Activated naive CD4-positive, alpha-beta T cell treated with anti-CD3 and anti-CD28 coated beads, Interleukin-2, amount 10 ng/mL, durations not matched to agents 7 days and 5 days (primary cell): ENCODE measurements around the gene BCL2L13.

ENCODE experiments used
- CTCF ChIA-PET: fragments of 350-600 bp; sonication (Branson Sonifier 250); formaldehyde crosslinking; loops from one replicate; lab custom pipeline; 2021; ENCODE audit warnings: antibody characterized with exemption; lab: Charles Lee
- DNase-seq: peaks from one replicate; pipeline ENCODE4 v3.0.0-alpha.2; 2020
- H3K27ac Mint-ChIP-seq: one replicate; pipeline ENCODE4 v1.8.0; 2021; ENCODE audit warnings: mild to moderate bottlenecking, moderate library complexity, mixed read lengths
- H3K27me3 Mint-ChIP-seq: one replicate; pipeline ENCODE4 v1.8.0; 2021; ENCODE audit warnings: mild to moderate bottlenecking, mixed read lengths
- H3K36me3 Mint-ChIP-seq: one replicate; pipeline ENCODE4 v1.8.0; 2021; ENCODE audit warnings: mixed read lengths
- H3K4me1 Mint-ChIP-seq: one replicate; pipeline ENCODE4 v1.8.0; 2021; ENCODE audit warnings: mixed read lengths
- H3K4me3 Mint-ChIP-seq: one replicate; pipeline ENCODE4 v1.8.0; 2021; ENCODE audit warnings: mild to moderate bottlenecking, moderate library complexity, mixed read lengths
- H3K9me3 Mint-ChIP-seq: one replicate; pipeline ENCODE4 v1.8.0; 2021; ENCODE audit warnings: mixed read lengths

The BCL2L13 gene

DNA sequence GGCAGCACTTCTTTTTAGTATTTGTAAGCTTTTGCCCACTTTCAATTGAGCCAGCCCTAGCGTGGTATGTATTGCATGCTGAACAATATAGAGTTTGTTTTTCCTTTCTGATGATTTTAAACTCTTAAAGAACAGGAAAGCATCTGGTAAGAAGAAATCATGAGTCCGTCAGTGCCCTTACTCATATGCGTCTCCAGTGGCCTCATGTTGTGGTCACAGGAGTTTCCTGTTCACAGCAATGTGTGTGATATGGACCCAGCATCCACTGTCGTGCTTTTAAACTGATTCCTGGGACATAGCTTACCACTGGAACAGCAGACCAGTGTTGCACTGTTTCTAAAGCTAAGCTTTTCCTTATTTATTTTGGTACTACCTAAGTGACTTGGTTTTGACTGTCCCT, 95.6 kb downstream of the BCL2L13 start:
- Mint-ChIP-seq H3K4me3 (no peak overlapping the region), H3K9me3 (no peaks in the 10 kb centered on the region), H3K4me1 (peaks cover 16% of the 10 kb centered on the region), H3K36me3 (peaks cover 30% of the 10 kb centered on the region), H3K27ac (peak overlapping the region; percentile 66), H3K27me3 (no peaks in the 10 kb centered on the region)
- DNase-seq: peak; percentile 32
- CTCF ChIA-PET: interaction anchor here (0.6 to 3.1 kb wide), 2 partner anchors 9 to 91 kb away, joined by 3 to 10 read pairs; no protein-coding TSS in a partner anchor

DNA sequence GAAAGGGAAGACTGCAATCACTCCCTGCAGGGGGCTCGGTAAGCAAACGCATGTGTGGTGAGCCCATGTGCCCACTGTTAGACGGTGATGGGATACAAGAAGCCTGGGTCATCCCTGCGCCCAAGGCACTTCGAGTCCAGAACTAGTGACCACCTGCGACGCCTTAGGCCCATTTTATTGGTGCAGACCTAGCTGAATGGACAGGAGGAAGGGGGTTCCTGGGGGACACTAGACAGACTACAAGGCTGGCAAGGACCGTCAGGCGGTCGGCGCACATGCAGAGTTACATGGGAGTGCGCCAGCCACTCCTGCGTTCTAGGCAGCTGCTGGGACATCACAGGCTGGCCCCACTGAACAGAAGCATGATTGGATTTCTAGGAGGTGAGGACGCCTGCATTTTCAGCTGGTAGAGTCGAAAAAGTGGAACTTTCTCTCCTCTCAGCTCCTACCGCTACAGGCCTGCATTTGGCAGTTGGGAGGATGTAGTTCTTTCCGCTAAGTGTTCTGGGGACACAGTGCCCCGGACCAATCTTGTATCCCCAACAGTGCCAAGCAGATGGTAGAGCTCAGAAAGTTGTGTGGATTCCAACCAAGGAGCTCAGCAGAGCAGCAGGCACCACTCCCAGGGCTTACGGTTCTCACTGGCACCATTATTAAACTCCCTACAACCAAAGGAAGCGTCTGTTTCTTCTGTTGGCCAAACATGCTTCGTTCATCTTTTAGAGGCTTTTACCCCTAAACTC, 100.0 kb downstream of the BCL2L13 start:
- Mint-ChIP-seq H3K27me3 (no peaks in the 10 kb centered on the region), H3K36me3 (peaks cover 33% of the 10 kb centered on the region), H3K4me1 (peaks cover 16% of the 10 kb centered on the region), H3K27ac (no peak overlapping the region), H3K4me3 (no peak overlapping the region), H3K9me3 (no peaks in the 10 kb centered on the region)
- CTCF ChIA-PET: no interaction called here
- no peak for DNase-seq

DNA sequence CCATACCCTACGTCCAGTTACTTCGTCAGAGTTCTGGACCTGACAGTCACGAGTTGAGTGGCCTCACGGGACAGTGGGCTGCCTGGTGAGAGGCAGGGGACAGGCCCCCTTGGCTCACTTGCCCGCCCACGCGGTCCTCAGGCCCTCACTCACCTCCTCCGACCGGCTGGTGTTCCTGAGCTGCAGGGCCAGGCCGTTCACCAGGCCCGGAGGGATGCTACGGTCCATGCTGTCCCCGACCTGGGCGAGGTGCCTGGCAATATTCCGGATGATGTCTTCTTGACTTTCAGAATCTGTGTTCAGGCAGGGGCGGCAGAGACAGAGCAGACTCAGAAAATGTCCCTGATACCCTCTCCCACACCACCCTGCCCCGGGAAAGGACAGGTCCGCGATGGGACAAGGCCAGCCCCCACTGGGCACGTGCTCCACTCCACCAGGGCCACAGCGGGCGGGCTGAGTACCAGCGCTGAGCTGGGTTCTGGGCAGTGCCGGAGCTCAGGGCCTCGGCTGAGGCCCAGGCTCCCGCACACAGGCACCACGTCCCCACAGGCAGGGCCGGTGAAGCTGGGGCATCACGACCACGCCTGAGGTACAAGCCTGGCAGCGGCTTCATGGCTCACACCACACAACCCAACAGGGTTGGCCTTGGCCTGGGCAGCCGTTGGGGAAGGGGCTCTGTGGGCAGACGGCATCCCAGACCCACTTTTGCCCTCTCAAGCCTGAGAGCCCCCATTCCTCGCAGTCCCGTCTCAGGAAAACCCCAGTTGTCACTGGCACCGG, 100.8 kb downstream of the BCL2L13 start:
- no peaks in the 10 kb centered on the region for H3K9me3 Mint-ChIP-seq
- H3K4me3 Mint-ChIP-seq: no peak overlapping the region
- H3K27me3 Mint-ChIP-seq: no peaks in the 10 kb centered on the region
- no peak overlapping the region for H3K27ac Mint-ChIP-seq
- H3K4me1 Mint-ChIP-seq: peaks cover 8% of the 10 kb centered on the region
- CTCF ChIA-PET: interaction anchor here (8.4 kb wide), 1 partner anchor 47 kb away, joined by 88 read pairs; no protein-coding TSS in a partner anchor
- peaks cover 28% of the 10 kb centered on the region for H3K36me3 Mint-ChIP-seq
- DNase-seq: no peak

DNA sequence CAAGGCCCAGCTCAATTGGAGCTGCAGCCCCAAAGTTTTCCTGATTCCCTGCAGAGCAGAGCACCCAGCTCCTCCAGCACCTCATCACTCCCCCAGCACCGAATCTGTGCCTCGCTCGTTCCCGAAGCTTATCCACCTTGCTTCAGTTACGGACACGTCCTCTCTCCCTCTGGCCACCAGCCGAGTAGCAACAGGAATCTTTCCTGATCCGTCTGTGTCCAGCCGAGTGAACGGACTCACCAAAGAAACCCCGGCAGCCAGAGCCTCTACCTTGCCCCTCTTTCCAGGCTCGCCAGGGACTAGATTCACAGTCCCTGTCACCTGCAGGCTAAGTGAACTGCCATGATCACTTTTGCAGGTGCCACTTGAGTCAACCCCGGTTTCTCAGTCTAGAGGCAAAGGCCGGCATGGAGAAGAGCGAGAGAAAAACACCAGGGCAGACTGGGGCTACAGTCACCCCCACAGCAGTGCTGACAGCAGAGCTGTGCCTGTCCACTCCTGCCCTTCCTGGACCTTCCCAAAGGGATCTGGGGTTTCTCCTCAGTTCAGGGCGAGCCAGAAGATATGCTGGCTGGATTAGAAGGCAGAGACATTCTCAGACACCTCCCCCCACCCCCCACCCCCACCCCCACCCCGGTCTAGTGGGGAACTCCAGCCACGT, 103.4 kb downstream of the BCL2L13 start:
- Mint-ChIP-seq H3K27me3 (no peaks in the 10 kb centered on the region), H3K36me3 (peaks cover 25% of the 10 kb centered on the region), H3K4me3 (no peak overlapping the region), H3K4me1 (peaks cover 12% of the 10 kb centered on the region), H3K9me3 (no peaks in the 10 kb centered on the region), H3K27ac (no peak overlapping the region)
- CTCF ChIA-PET: interaction anchor here (0.6 to 8.4 kb wide), 21 partner anchors 8 to 570 kb away, joined by 3 to 88 read pairs (median 3); no protein-coding TSS in a partner anchor
- no peak for DNase-seq

DNA sequence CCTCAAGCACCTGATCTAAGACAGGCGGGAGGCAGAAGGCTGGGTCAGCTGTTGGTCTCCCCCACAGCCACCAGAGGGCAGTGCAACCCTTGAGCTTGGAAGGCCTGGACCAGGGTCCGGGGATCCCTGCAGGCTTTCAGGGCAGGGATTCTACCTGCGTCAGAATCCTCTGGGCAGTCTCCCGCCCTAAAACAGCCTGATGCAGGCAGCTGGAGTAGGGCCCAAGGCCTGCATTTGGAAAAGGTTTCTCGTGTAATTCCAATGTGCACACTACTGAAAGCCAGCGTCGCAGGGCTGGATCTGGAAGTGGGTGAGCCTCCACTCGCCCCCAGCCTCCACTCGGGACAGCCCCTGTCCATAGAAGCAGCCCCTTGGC, 104.0 kb downstream of the BCL2L13 start:
- no peaks in the 10 kb centered on the region for H3K27me3 Mint-ChIP-seq
- H3K4me3 Mint-ChIP-seq: no peak overlapping the region
- no peaks in the 10 kb centered on the region for H3K9me3 Mint-ChIP-seq
- CTCF ChIA-PET: interaction anchor here (0.8 to 8.4 kb wide), 19 partner anchors 8 to 333 kb away, joined by 3 to 88 read pairs (median 3); no protein-coding TSS in a partner anchor
- H3K27ac Mint-ChIP-seq: no peak overlapping the region
- H3K4me1 Mint-ChIP-seq: peaks cover 12% of the 10 kb centered on the region
- H3K36me3 Mint-ChIP-seq: peaks cover 24% of the 10 kb centered on the region
- DNase-seq: peak; percentile 75

DNA sequence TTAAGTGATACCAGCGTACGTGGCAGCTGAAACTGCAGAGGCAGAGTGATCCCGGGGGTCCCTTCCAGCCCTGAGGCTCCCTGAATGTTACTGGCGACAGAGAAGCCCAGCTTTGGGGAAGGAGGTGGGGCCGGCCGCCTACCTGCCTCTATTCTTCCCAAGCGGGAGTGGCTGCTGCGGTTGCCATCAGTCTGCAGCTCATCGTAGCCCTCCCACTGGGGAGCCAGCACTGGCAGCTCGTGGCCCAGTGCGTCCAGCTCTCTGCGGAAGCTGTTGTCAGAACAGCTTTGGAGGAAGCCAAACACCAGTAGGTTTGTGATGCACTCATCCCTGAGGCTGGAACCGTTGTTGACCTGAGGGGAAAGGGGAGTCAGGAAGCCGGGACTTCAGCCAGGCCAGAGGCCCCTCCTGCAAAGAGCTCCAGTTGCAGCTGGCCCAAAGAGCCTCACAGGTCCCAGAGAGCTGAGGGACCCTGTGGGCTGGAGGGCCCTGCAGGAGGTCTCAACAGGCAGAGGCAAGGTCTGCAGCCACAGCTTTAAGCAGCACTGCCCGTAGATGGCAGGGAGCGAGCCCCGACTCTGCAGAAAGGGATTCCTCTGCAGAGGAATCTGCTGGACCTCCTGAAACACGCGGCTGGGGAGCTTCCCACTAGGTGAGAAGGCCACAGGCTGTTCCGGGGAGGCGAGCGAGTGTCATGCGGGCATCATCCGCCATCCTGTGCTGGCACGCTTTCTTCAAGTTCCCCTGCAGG, 105.3 kb downstream of the BCL2L13 start:
- Mint-ChIP-seq H3K27me3 (no peaks in the 10 kb centered on the region), H3K4me1 (peaks cover 12% of the 10 kb centered on the region), H3K36me3 (peaks cover 15% of the 10 kb centered on the region), H3K4me3 (no peak overlapping the region), H3K9me3 (no peaks in the 10 kb centered on the region), H3K27ac (no peak overlapping the region)
- CTCF ChIA-PET: interaction anchor here (0.9 to 8.4 kb wide), 10 partner anchors 9 to 334 kb away, joined by 3 to 88 read pairs (median 4); partner anchors contain the start of gene PEX26
- DNase-seq: no peak

DNA sequence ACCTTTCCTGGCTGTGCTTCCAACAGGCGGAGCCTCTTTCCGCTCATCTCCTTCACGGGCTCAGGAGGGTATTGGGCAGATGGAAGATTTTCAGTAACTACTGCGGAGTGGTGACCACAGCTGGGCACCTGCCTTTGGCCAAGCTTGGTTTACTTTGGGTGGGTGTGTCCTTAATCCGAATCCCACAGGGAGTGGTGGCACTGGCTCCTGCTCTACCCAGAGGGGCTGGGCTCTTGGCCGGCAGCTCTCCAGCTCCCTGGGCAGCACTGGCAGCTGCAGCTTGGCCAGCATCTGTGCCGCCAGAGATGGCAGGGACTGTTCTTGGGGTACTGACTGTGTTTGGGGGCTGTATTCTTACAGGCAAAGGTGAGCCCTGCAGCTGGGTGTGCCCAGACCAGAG, 105.9 kb downstream of the BCL2L13 start:
- no peak overlapping the region for H3K27ac Mint-ChIP-seq
- peaks cover 12% of the 10 kb centered on the region for H3K4me1 Mint-ChIP-seq
- H3K9me3 Mint-ChIP-seq: no peaks in the 10 kb centered on the region
- peaks cover 14% of the 10 kb centered on the region for H3K36me3 Mint-ChIP-seq
- CTCF ChIA-PET: interaction anchor here (0.9 to 8.4 kb wide), 9 partner anchors 10 to 333 kb away, joined by 3 to 88 read pairs (median 4); partner anchors contain the start of gene PEX26
- DNase-seq: no peak
- no peaks in the 10 kb centered on the region for H3K27me3 Mint-ChIP-seq
- H3K4me3 Mint-ChIP-seq: no peak overlapping the region

DNA sequence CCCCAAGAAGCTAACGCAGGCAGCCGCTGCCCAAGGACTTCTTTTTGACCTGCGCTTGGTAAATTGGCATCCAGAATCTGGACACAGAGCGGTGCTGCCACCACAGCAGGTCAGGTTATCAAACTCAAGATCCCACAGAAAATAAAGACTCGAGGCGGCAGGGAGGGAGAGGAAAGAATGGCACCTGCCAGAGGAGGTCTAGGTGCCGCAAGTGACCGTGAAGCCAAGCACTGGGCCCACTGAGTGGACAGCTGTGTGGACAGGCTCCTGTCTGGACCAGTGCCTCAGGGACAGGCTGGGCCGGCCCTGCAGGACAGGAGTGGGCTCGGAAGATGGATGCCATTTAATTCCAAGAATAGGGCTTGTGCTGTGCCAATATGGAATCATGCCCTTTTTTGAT, 108.4 kb downstream of the BCL2L13 start:
- no peaks in the 10 kb centered on the region for H3K9me3 Mint-ChIP-seq
- no peak for DNase-seq
- H3K4me3 Mint-ChIP-seq: no peak overlapping the region
- CTCF ChIA-PET: interaction anchor here (8.4 kb wide), 1 partner anchor 39 kb away, joined by 88 read pairs; no protein-coding TSS in a partner anchor
- H3K36me3 Mint-ChIP-seq: peaks cover 8% of the 10 kb centered on the region
- no peaks in the 10 kb centered on the region for H3K27me3 Mint-ChIP-seq
- H3K4me1 Mint-ChIP-seq: peaks cover 12% of the 10 kb centered on the region
- H3K27ac Mint-ChIP-seq: no peak overlapping the region

DNA sequence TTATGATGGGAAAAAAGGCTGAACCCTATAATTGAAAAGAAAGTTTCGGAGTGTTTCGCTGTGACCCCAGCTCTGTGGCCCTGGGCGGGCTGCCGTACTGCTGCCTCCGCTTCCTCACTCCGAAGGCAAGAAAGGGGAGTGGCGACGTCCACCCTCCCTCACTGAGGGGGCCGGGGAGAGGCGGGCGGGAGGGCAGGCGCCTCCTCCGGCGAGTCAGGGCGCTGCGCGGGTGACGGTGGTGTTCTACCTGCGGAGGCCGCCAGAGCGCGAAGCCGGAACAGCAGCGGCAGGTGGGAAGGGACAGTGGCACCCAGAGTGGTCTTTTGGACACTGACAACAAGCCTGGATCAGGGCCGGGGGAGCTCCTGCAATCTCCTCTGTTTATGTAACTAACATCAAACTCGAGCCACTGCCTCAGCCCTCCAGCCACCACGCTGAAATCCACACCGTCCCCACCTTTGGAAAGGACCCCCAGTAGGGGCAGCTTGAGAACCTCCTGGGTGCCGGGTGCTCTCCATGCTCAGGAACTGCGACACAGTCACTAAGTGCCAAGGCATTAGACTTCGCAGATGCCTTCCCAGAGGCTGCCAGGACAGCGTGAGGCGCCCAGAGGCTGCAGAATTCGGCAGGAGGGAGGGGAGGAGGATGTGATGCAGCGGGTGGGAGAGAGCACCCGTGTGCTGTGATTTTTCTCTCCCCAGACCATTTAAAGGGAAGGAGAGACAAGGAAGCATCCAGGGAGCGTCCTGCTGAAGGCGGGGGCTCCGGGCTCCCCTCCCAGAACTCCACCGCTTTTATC, 110.2 kb downstream of the BCL2L13 start:
- no peaks in the 10 kb centered on the region for H3K27me3 Mint-ChIP-seq
- CTCF ChIA-PET: no interaction called here

DNA sequence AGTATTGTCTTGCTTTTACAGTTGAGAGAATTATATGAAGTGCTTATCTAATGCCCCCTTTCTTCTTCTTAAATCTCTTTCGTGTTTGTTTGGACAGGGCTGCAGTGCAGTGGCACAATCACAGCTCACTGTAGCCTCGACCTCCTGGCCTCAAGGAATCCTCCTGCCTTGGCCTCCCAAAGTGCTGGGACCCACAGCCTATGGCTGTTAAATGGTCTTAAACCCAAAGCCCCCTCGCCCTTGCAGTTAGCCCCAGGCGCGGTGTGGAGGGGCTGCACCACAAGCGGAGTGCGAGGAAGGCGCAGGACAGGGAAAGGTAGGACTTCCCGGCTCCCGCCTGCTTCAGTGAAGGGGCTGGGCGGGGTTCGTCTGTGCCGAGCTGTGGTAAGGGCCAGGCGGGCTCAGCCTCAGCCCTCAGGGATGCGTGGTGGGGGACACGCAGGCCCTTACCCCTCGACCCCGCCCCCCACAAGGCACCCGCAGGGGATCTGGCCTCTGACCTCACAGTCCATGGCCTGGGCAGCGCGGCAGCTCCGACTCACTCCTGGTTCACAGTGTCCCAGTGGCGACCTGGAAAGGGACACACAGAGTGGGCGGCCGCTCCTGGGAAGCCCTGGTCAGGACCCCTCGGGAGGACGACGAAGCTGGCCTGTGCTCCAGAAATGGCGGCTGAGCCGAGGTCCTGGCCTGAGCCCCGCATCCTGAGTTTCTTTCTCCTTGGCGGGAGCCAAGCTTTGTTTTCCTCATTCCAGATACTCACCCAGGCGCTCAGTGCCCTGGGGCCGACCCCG, 111.2 kb downstream of the BCL2L13 start:
- Mint-ChIP-seq H3K27ac (no peak overlapping the region), H3K9me3 (no peaks in the 10 kb centered on the region), H3K4me3 (no peak overlapping the region), H3K27me3 (no peaks in the 10 kb centered on the region), H3K4me1 (peaks cover 8% of the 10 kb centered on the region), H3K36me3 (peaks cover 3% of the 10 kb centered on the region)
- DNase-seq: no peak
- CTCF ChIA-PET: no interaction called here

More for the DNA sequence above, 110.2 kb downstream of the BCL2L13 start:
- Mint-ChIP-seq H3K4me3 (no peak overlapping the region), H3K36me3 (peaks cover 3% of the 10 kb centered on the region), H3K4me1 (peaks cover 9% of the 10 kb centered on the region), H3K27ac (no peak overlapping the region), H3K9me3 (no peaks in the 10 kb centered on the region)
- DNase-seq: no peak

DNA sequence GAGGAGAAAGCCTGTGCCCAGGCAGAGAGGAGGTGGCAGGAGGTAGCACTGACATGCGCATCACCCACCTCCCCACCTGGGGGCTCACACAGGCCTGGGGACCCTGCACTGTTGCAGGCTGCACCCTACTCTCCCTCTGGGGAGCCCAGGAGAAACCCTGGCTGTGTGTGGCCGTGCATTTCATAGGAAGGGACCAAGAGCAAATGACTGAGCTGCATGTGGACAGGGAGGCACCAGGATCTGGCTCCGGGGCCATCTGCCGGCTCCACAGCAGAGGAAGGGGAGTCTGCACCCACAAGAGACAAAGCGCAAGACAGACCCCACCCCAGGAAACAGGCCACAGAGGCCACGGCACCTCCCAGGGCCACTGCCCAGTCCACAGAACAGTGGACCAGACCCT, 113.0 kb downstream of the BCL2L13 start:
- Mint-ChIP-seq H3K4me3 (no peak overlapping the region), H3K36me3 (no peaks in the 10 kb centered on the region), H3K9me3 (no peaks in the 10 kb centered on the region), H3K27me3 (no peaks in the 10 kb centered on the region), H3K27ac (no peak overlapping the region), H3K4me1 (peaks cover 2% of the 10 kb centered on the region)
- DNase-seq: no peak
- CTCF ChIA-PET: interaction anchor here (0.8 to 1.0 kb wide), 2 partner anchors 9 to 325 kb away, joined by 4 read pairs; no protein-coding TSS in a partner anchor

DNA sequence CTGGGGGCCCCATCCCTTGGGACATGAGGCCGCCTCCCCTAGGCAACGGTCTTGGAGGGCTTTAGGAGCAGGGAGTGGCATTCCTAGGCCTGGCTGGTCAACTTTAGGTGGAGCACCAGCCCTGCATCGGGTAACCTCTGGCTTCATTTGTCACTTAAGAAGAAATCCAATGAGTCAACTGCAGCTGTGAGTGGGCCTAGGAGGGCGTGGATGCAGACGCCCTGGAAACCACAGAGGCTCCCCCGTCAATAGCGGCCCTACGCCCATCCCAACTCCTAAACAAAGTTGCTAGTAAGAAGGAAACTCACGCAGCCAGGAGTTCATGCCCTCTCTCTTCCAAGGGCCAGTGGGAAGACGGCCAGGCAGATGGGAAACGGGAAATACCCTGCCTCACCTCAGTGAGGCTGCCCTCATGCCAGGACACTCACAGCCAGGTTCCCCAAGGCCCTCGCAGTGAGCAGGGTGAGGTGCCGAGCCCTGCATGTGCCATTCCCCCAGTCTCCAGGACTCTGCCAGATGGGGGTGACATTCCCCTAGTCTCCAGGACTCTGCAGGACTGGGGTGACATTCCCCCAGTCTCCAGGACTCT, 114.9 kb downstream of the BCL2L13 start:
- Mint-ChIP-seq H3K4me1 (peaks cover 2% of the 10 kb centered on the region), H3K27me3 (no peaks in the 10 kb centered on the region), H3K27ac (no peak overlapping the region), H3K4me3 (no peak overlapping the region), H3K9me3 (no peaks in the 10 kb centered on the region), H3K36me3 (no peaks in the 10 kb centered on the region)
- CTCF ChIA-PET: interaction anchor here (1.1 to 2.8 kb wide), 2 partner anchors 32 to 323 kb away, joined by 9 to 12 read pairs; no protein-coding TSS in a partner anchor
- DNase-seq: no peak
